ENCODE results near the gene SUSD6. TPM values are rescaled to one million over a fixed set of nuclear protein-coding genes. Genes with fewer than 3 reads are reported as not detected.

Gene SUSD6
- total and polyA plus RNA-seq, 9 of the 15 experiments (the other 6 are each of a cell fraction or from before 2014, with no cell fraction given) = 2.9 to 20.7 (median 5.6) TPM

DNA sequence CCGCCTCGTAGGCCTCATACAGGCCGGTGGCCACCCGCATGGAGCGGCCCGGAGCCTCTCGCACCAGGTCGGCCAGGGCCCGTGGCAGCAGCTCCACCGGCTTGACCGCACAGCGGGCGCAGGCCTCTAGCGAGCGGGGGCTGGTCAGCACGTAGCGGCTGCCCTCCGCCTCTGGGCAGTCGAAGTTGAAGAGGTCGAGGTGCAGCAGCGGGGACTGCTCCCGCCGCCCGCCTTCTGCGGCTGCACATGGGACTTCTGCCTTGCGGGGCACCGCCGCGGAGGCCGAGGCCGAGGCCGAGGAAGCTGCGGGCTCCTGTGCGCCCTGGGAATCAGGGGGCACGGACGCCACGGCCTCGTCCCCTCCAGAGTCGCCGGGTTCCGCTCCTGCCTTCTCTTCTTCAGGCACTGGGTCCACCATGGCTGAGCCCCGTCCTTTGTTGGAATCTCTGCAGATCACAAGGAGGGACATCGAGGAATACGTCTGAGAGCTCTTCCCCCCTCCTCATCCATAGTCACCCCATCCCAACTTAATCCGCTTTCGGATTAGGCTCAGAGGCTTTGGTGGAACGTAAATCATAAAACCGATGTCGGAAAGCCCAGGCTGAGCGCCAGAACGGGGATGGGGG, 38.1 kb upstream of the SUSD6 start:
- no peak for ATAC-seq
- Histone ChIP-seq H4K20me1 (replicated peaks; ENCODE audit: control insufficient read depth, insufficient read depth, low read length) (no peaks in the 10 kb centered on the region), H3K36me3 (ENCODE audit: control insufficient read depth, insufficient read depth, low read length) (no peaks in the 10 kb centered on the region), H3K79me2 (ENCODE audit: control insufficient read depth, insufficient read depth, low read length) (no peaks in the 10 kb centered on the region), H3K27ac (ENCODE audit: extremely low read depth, low read depth, low read length) (no peak overlapping the region), H3K27me3 (ENCODE audit: control insufficient read depth in 2 of 2, insufficient read depth in 2 of 2, low read length in 2 of 2) (peaks cover 2 to 30% of the 10 kb centered on the region in 2 experiments; a peak in 3 of 5 replicates), H3K9ac (ENCODE audit: insufficient read depth in 1 of 2, low read depth in 2 of 2, low read length in 2 of 2) (no peak overlapping the region), H3K4me1 (replicated peaks in 1 of 2; ENCODE audit: control insufficient read depth in 2 of 2, insufficient read depth in 2 of 2, low read length in 2 of 2) (peaks cover 0 to 17% of the 10 kb centered on the region in 2 experiments; a peak in 2 of 5 replicates), H3K4me3 (no peak overlapping the region), H3K9me3 (replicated peaks; ENCODE audit: control insufficient read depth, insufficient read depth, low read depth, low read length) (no peaks in the 10 kb centered on the region), H3K9me1 (ENCODE audit: control insufficient read depth, insufficient read depth, low read length) (no peaks in the 10 kb centered on the region), H3K4me2 (ENCODE audit: insufficient read depth, low read length) (no peak overlapping the region), H2AFZ (ENCODE audit: low read depth, low read length) (no peak overlapping the region)
- WGBS (ENCODE audit: insufficient coverage, low coverage, missing lambda C conversion rate) = 57% methylated on average over 11 of the region's 51 CpGs
- no TSS peak for BruUV-seq (replicated peaks)
- DNase-seq (ENCODE audit: extremely low read depth in 1 of 4, low spot score in 3 of 4) = no peak
- intact Hi-C loops (cut with micrococcal nuclease) = loop anchor here (10.0 kb wide), 1 partner anchor 329 kb away; no protein-coding TSS in a partner anchor
- in situ Hi-C loops (cut with MboI) = loop anchor here (25.0 kb wide), 1 partner anchor 464 kb away; no protein-coding TSS in a partner anchor
- FAIRE-seq = no peak
- ChIA-PET POLR2A (interaction anchor here (1.2 kb wide), 1 partner anchor 13 kb away, joined by 3 read pairs; no protein-coding TSS in a partner anchor), CTCF (ENCODE audit: low intra/inter-chr PET ratio) (interaction anchor here (1.2 kb wide), 1 partner anchor 154 kb away, joined by 3 read pairs; no protein-coding TSS in a partner anchor)
- TF ChIP-seq HDAC3 (IDR thresholded peaks at IDR 0.05; ENCODE audit: borderline replicate concordance, partially characterized antibody) (no peak), HDAC6 (IDR thresholded peaks at IDR 0.05; ENCODE audit: low read depth, low read length) (no peak), ZNF280A (IDR thresholded peaks at IDR 0.05; ENCODE audit: low read depth, partially characterized antibody) (no peak), ZNF584 (CRISPR knock-in tag; IDR thresholded peaks at IDR 0.05; ENCODE audit: low read depth) (no peak), IRF1 (CRISPR knock-in tag; IDR thresholded peaks at IDR 0.05; ENCODE audit: borderline replicate concordance) (no peak), MXI1 (IDR thresholded peaks at IDR 0.05; ENCODE audit: low read depth, low read length) (no peak), ZNF668 (CRISPR knock-in tag; IDR thresholded peaks at IDR 0.05) (no peak), MLX (CRISPR knock-in tag; conservative IDR thresholded peaks at IDR 0.05) (no peak)
